ENCODE measurements around the gene PEX6.

DNA sequence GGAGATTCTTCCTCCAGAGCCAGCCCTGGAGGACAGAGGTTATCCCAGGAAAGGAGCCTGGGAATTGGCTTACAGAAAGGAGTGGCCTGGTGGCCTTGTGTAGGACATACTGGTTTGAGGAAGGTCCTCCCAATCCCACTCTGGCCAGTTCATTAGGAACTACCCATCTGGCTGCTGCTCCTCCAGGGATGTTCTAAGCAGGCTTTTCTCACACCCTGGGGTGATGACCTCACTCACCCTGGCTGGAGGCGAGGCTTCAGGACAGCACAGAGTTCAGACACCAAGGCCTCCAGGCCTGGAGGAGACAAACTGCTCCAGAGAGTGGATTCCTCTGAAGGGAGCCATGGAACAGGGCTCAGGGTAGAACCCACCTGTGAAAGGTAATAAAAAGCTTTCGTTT is 9.6 kb downstream of the PEX6 start:
- no peak for TF ChIP-seq CTCF (optimal IDR thresholded peaks at IDR 0.05 in 1 of 3, IDR thresholded peaks at IDR 0.05 in 1 of 3, conservative IDR thresholded peaks at IDR 0.05 in 1 of 3; ENCODE audit: extremely low read depth in 1 of 3, insufficient read depth in 2 of 3, low read length in 3 of 3)
- no peak for TF ChIP-seq EZH2 (IDR thresholded peaks at IDR 0.05; ENCODE audit: low read length)

Measured in keratinocyte (primary cell).